HepG2 (cell line): ENCODE data around the gene TENM3. TPM values are rescaled to one million over a fixed set of nuclear protein-coding genes. Genes with fewer than 3 reads are reported as not detected.

Experiments
- ATAC-seq: fragments of 200-7000 bp; cut with Tn5 transposase; 3 replicates; pipeline ENCODE4 v1.9.1; 2020; ENCODE audit warnings: mild to moderate bottlenecking, moderate library complexity
- BruUV-seq: library from RNA; stranded (reverse); fragments of 400-500 nt; replicated peaks from 2 replicates; lab custom pipeline; 2021; lab: Mats Ljungman, UMichigan
- CTCF ChIA-PET: fragments of 300-600 bp; formaldehyde crosslinking; extraction: SDS; loops from one replicate; lab custom pipeline; 2021; ENCODE audit warnings: low total read pairs, inconsistent platforms, low intra/inter-chr PET ratio; lab: Yijun Ruan, JAX
- POLR2A ChIA-PET: fragments of 350-600 bp; sonication (Branson Sonifier 250); formaldehyde crosslinking; loops from one replicate; lab custom pipeline; 2020; ENCODE audit warnings: antibody characterized with exemption, inconsistent platforms; lab: Yijun Ruan, JAX
- DNase-seq: peaks from one replicate; pipeline ENCODE4 v3.0.0-alpha.2; 2015; ENCODE audit warnings: low spot score
- FAIRE-seq: peaks from 3 replicates; lab custom pipeline; 2011; peaks lifted over from hg19 to GRCh38; lab: Jason Lieb, UNC
- H2AFZ ChIP-seq: one replicate; pipeline ENCODE4 v1.6.1; 2011; ENCODE audit warnings: low read length, inconsistent platforms
- H3K27ac ChIP-seq: fragments of 300-600 bp; 3 replicates; pipeline ENCODE4 v1.8.0; 2011; ENCODE audit warnings: mixed run types, mild to moderate bottlenecking, mixed read lengths, low read length, inconsistent platforms; ENCODE audit not compliant: insufficient read depth; ENCODE audit errors: extremely low read length
- H3K27me3 ChIP-seq, 2 experiments: fragments of 200-600 bp in 1 of 2; 2 replicates in 1 of 2; 3 replicates in 1 of 2; pipeline versions ENCODE4 v1.6.0 to v1.8.0; 2011; ENCODE audit warnings: low read length in 2 of 2, mild to moderate bottlenecking in 2 of 2, moderate library complexity in 2 of 2, inconsistent platforms in 1 of 2; ENCODE audit not compliant: insufficient read depth in 2 of 2, control insufficient read depth in 1 of 2
- H3K36me3 ChIP-seq, 2 experiments: fragments of 200-600 bp in 1 of 2; replicated peaks in 1 of 2; 2 replicates in 1 of 2; 3 replicates in 1 of 2; pipeline versions ENCODE4 v1.5.1 to v1.8.0; 2011; ENCODE audit warnings: low read length in 2 of 2, inconsistent platforms in 1 of 2; ENCODE audit not compliant: insufficient read depth in 2 of 2, control insufficient read depth in 1 of 2
- H3K4me1 ChIP-seq: 2 replicates; pipeline ENCODE4 v1.5.1; 2012; ENCODE audit warnings: low read length, inconsistent platforms; ENCODE audit not compliant: insufficient read depth
- H3K4me2 ChIP-seq: 2 replicates; pipeline ENCODE4 v1.6.0; 2011; ENCODE audit warnings: low read depth, low read length, inconsistent platforms
- H3K4me3 ChIP-seq, 3 experiments: fragments of 200-600 bp in 1 of 3; sonication (generic), shearing (Covaris generic) in 1 of 3; replicated peaks in 1 of 3; 2 replicates each; pipeline ENCODE4 v1.5.1; 2011 to 2016; ENCODE audit warnings: low read length in 3 of 3, inconsistent platforms in 2 of 3, low read depth in 2 of 3, mild to moderate bottlenecking in 2 of 3, control low read depth in 1 of 3, mixed read lengths in 1 of 3; ENCODE audit not compliant: insufficient read depth in 1 of 3
- H3K79me2 ChIP-seq: one replicate; pipeline ENCODE4 v1.6.1; 2011; ENCODE audit warnings: low read length, inconsistent platforms; ENCODE audit not compliant: insufficient read depth
- H3K9ac ChIP-seq: 2 replicates; pipeline ENCODE4 v1.6.0; 2011; ENCODE audit warnings: mild to moderate bottlenecking, low read depth, low read length, inconsistent platforms; ENCODE audit not compliant: insufficient read depth
- H3K9me3 ChIP-seq: 2 replicates; pipeline ENCODE4 v1.5.1; 2012; ENCODE audit warnings: mild to moderate bottlenecking, low read length
- H4K20me1 ChIP-seq: 2 replicates; pipeline ENCODE4 v1.6.0; 2011; ENCODE audit warnings: inconsistent platforms, mild to moderate bottlenecking, low read length, moderate library complexity; ENCODE audit not compliant: insufficient read depth
- ETV5 ChIP-seq: IDR thresholded peaks from 2 replicates; pipeline ENCODE4 v1.6.1; 2018; ENCODE audit warnings: missing biosample characterization, missing genetic modification reagents, inconsistent platforms, borderline replicate concordance
- KDM2A ChIP-seq: sonication (generic); formaldehyde crosslinking; IDR thresholded peaks from 2 replicates; pipeline ENCODE4 v1.4.0; 2020; ENCODE audit warnings: low read depth, missing genetic modification reagents, borderline replicate concordance
- SMYD3 ChIP-seq: sonication (generic); formaldehyde crosslinking; IDR thresholded peaks from 2 replicates; pipeline ENCODE4 v1.8.1; 2023; ENCODE audit warnings: mild to moderate bottlenecking, missing genetic modification reagents
- ZNF503 ChIP-seq: sonication (generic); formaldehyde crosslinking; IDR thresholded peaks from 2 replicates; pipeline ENCODE4 v1.4.0; 2020; ENCODE audit warnings: missing genetic modification reagents
- ZNF530 ChIP-seq: sonication (generic); formaldehyde crosslinking; IDR thresholded peaks from 2 replicates; pipeline ENCODE4 v1.5.0; 2020; ENCODE audit warnings: low read depth, mild to moderate bottlenecking, missing genetic modification reagents
- WGBS: methylation state at CpG from one replicate; pipeline ENCODE4 v1.1.6; 2017; ENCODE audit warnings: low lambda C conversion rate; 5-methylcytosine and 5-hydroxymethylcytosine counted together
- in situ Hi-C: cut with HindIII; loops from 2 replicates; pipeline ENCODE4 v1.10.0; 2017; ENCODE audit warnings: low pct_unique_long_range_greater_than_20kb; ENCODE audit not compliant: extremely low pct_ligation_motif_present
- intact Hi-C: fragments of 100-400 bp; cut with micrococcal nuclease; formaldehyde crosslinking; loops from one replicate; pipeline ENCODE4 v1.10.0; 2022; ENCODE audit not compliant: unreplicated experiment
- polyA plus RNA-seq, 8 experiments: library from polyadenylated mRNA; depleted of rRNA in 3 of 8; stranded (reverse) in 7 of 8; unstranded in 1 of 8; fragments of >200 nt; fragmentation: Illumina TruSeq in 4 of 8; extraction: Trizol in 4 of 8; gene quantifications; 2 replicates each; pipeline versions ENCODE4 v1.2.1 to v1.2.3, GENCODE V29; 2011 to 2016; ENCODE audit warnings: low read depth in 4 of 8, missing spikeins in 1 of 8, mixed read lengths in 1 of 8; ENCODE audit not compliant: insufficient read depth in 1 of 8
- total RNA-seq, 5 experiments: library from RNA; depleted of rRNA; stranded (reverse); fragments of >200 nt; fragmentation: Illumina TruSeq; extraction: Trizol; gene quantifications; 2 replicates each; pipeline ENCODE4 v1.2.3, GENCODE V29; 2016; ENCODE audit warnings: low read depth in 1 of 5

Gene TENM3
- total and polyA plus RNA-seq, 2 of the 13 experiments (the other 11 are each of a cell fraction or from before 2014, with no cell fraction given): 0.04 TPM; not detected in 1

- H3K27ac ChIP-seq: no peak overlapping the region
- H3K4me3 ChIP-seq: no peak overlapping the region
- ATAC-seq: no peak
- no peaks in the 10 kb centered on the region for H3K27me3 ChIP-seq
- CTCF ChIA-PET: no interaction called here
- in situ Hi-C loops: no loop called here
- no peaks in the 10 kb centered on the region for H3K9me3 ChIP-seq
- no peaks in the 10 kb centered on the region for H4K20me1 ChIP-seq
- intact Hi-C loops: no loop called here
- no peak overlapping the region for H3K9ac ChIP-seq
- H3K4me1 ChIP-seq: no peaks in the 10 kb centered on the region
- H3K4me2 ChIP-seq: no peak overlapping the region
- no peak for DNase-seq
- no peak for FAIRE-seq
- BruUV-seq: no TSS peak
- no peaks in the 10 kb centered on the region for H3K79me2 ChIP-seq
- WGBS: 4% methylated on average over 4 of the region's 4 CpGs
- TF ChIP-seq KDM2A: no peak
- TF ChIP-seq ZNF530 (CRISPR knock-in tag): no peak
- no peak for TF ChIP-seq SMYD3 (CRISPR knock-in tag)
- no peak overlapping the region for H2AFZ ChIP-seq
- H3K36me3 ChIP-seq: no peaks in the 10 kb centered on the region
- POLR2A ChIA-PET: no interaction called here
Observed at GRCh38 chr4:182306792-182307507, 63.7 kb downstream of the TENM3 start.

GRCh38 chr4:182307746-182308145, 64.5 kb downstream of the TENM3 start:
- no peaks in the 10 kb centered on the region for H3K9me3 ChIP-seq
- ChIA-PET POLR2A (no interaction called here), CTCF (no interaction called here)
- no peaks in the 10 kb centered on the region for H4K20me1 ChIP-seq
- no peak overlapping the region for H3K27ac ChIP-seq
- no peaks in the 10 kb centered on the region for H3K36me3 ChIP-seq
- H3K4me2 ChIP-seq: no peak overlapping the region
- no peak for TF ChIP-seq ZNF503
- TF ChIP-seq ETV5: no peak
- intact Hi-C loops: no loop called here
- BruUV-seq: no TSS peak
- H3K79me2 ChIP-seq: no peaks in the 10 kb centered on the region
- no peaks in the 10 kb centered on the region for H3K27me3 ChIP-seq
- FAIRE-seq (no peak), ATAC-seq (no peak), DNase-seq (no peak)
- no peak overlapping the region for H3K4me3 ChIP-seq
- in situ Hi-C loops: no loop called here
- no peaks in the 10 kb centered on the region for H3K4me1 ChIP-seq
- WGBS: 27% methylated on average over 2 of the region's 2 CpGs
- no peak overlapping the region for H3K9ac ChIP-seq
- H2AFZ ChIP-seq: no peak overlapping the region
